ENCODE data around the gene XYLT2.

DNA sequence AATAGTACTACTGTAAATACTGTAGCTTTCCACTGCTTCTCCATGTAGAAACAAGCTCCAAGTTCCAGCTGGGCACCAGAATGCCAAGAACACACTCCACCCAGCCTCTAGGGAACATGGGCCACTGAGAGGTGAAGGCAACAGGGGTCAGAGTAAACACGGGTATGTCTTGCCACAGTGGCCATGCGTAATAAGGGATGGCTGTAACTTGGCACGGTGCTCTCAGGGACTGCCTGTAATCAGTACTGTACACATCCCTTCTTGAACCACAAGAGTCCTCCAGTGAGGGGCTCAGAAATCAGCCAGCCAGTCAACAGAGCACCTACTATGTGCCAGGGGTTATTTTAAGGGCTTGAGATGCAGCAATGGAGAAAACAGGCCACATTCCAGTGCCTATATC is 40.6 kb downstream of the XYLT2 start:
- TF ChIP-seq CTCF (conservative IDR thresholded peaks at IDR 0.05; ENCODE audit: low read depth in 2 of 2): no peak
- no peak for TF ChIP-seq POLR2AphosphoS5 (IDR thresholded peaks at IDR 0.05; ENCODE audit: low read depth)
- TF ChIP-seq EZH2 (IDR thresholded peaks at IDR 0.05; ENCODE audit: low read depth, unreplicated experiment): no peak
- TF ChIP-seq ZNF114 (CRISPR knock-in tag; IDR thresholded peaks at IDR 0.05): no peak
